ENCODE results near the gene FAM3B.

Gene FAM3B

DNA sequence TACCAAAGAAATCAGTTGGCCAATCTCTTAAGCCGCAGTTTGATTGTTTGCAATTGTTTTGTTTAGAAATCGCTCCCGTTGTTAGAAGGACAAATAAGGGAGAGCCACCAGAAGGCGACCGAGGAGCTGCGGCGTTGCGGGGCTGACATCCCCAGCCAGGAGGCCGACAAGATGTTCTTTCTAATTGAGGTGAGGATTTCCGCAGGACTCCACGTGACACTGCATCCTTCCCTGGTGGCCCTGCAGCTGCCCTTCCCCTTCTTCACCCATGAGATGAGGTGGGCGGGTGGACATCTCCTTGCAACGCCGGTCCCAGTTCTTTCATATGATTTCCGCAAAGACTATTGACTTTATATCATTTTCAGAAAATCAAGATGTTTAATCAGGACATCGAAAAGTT, 82.2 kb downstream of the FAM3B start:
- no peak for DNase-seq

DNA sequence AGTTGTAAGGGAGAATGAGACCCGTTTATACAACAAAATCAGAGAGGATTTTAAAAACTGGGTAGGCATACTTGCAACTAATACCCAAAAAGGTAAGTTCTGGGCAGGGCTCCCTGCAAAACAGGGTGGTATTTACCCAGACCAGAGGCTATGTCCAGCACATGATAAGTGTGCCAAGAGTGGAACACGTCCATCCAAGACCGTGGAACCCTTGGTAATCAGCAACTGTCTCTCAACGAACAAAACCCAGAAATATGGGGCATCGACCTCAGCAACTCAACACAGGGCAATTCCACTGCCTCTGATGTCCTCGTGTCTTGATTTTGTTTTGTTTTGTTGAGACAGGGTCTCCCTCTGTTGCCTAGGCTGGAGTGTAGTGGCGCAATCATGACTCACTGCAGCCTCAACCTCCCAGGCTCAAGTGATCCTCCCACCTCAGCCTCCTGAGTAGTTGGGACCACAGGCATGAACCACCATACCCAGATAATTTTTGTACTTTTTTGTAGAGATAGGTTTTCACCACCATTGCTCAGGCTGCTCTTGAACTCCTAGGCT, 82.7 kb downstream of the FAM3B start:
- no peak for DNase-seq

DNA sequence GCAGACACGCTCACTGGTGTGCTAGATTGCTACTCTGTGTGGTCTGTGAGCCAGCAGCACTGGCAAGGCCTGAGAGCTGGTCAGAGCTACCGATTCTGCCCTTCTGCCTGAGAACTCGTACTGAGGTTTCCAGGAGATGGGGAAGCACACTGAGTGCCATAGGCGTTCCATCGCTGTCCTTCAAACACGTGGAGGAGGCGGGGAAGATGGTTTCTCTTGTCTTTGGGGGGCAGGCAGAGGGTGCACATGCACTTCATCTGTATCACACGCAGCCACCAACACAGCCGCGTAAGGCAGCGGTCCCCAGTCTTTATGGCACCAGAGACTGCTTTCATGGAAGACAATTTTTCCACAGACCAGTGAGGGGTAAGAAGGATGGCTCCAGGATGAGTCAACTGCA, 85.6 kb downstream of the FAM3B start:
- no peak for DNase-seq

DNA sequence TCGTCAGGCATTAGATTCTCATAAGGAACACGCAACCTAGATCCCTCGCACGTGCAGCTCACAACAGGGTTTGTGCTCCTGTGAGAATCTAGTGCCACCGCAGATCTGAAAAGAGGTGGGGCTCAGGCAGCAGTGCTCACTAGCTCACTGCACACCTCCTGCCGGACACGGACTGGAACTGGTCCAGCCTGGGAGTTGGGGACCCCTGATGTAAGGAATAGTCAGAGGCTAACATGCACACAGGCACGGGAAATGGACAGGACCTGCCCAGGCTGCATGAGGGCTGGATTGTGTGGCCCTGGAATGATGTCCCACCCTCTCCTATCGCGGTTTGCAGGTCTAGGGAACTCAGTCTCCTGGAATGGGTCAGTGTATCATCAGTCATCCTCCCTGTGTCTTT, 86.2 kb downstream of the FAM3B start:
- no peak for DNase-seq

DNA sequence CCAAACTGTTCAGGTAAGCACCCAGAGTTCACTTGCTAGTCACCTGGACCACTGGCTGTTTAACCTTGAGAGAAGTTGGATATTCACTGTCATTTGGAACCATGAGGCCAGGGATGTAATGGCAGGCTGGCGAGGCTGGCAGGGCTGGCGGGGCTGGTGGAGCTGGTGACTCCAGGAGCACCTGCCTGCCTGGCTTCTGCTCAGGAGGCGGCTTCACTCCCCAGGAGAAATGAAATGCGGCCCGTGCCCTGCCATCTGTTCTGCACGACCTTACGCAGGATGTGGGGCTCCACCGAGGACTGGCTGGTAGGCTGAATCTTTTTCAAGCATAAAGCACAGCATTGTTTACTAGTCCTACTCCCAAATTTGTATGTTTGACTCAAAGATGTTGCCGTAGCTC, 86.7 kb downstream of the FAM3B start:
- DNase-seq: no peak

DNA sequence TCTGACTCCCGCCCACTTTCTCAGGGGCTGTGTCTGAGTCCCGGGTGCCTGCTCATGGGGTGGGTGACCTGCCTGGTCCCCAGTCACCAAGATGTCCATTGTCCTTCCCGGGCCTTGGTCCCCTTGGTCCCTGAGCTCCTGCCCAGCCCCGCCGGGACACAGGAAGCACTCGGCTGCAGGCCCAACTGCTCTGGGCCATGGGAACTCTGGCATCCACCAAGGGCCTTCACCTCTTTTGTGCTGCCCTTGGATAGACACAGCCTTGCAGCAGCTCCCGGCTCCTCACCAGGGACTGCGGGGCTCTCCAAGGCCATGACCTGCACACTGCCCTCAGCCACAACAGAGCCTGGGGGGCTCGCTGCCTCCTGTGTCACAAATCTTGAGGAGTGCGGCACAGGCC, 87.4 kb downstream of the FAM3B start:
- DNase-seq: no peak

DNA sequence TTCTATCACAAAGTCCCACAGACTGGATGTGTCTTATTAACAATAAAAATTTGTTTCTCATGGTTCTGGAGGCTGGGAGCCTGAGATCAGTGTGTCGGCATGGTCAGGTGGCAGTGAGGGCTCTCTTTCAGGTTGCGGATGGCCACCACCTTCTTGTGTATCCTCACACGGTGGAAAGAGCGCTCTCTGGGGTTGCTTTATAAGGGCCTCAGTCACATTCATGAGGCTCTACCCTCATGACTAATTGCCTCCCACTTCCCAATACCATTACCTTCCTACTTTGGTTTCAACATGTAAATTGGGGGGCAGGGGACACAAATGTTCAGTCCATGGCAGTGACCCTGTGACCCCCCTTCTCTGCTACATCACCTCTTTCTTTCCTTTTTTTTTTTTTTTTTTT, 88.7 kb downstream of the FAM3B start:
- no peak for DNase-seq

DNA sequence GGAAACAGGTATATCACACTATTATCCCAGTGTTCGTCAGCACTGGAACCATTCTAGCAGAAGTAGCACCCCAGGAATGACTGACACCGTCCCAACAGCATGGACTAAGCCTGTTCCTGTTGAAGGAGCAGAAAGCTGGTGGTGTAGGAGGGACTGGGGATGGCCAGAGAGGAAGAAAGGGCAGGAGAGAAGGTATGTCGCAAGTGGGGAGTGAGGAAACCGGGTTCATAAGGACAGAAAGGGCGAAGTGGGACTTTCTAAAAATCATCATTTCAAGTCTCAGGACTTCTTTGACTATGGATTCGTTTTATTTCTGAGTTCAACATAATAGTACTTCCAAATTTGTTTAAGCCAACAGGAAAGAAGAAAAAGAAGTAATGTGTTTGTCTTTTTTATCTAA, 89.7 kb downstream of the FAM3B start:
- DNase-seq: no peak

Data from bone marrow (tissue), 2 donors.